Stimulated activated CD8-positive, alpha-beta memory T cell treated with anti-CD3 and anti-CD28 coated beads, Interleukin-12 subunit alpha, Interleukin-12 subunit beta, amount 100 ng/mL, for 24 hours (primary cell): Measurements from ENCODE around the gene PTGIS.
"Not testable (repeated sequence)": the region's sequence is repeated elsewhere in the genome, so short reads cannot be mapped to it uniquely, and the experiment has no call there.

Experiments
- DNase-seq: peaks from one replicate; pipeline ENCODE4 v3.0.0-alpha.2; 2020; ENCODE audit errors: extremely low read depth

The PTGIS gene

GRCh38 chr20:49567421-49568277 lies at the start of gene PTGIS:
Gene PTGIS, minus strand, starts transcription at chr20:49568137. Its CDS starts 21 bp downstream, at chr20:49568116.
- DNase-seq: no peak

DNA sequence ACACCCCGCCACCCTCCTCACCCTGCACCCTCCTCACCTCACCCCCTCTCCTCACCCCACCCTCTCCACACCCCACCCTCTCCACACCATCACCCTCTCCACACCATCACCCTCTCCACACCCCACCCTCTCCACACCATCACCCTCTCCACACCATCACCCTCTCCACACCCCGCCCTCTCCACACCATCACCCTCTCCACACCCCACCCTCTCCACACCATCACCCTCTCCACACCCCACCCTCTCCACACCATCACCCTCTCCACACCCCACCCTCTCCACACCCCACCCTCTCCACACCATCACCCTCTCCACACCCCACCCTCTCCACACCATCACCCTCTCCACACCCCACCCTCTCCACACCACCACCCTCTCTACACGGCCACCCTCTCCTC lies 49.5 kb upstream of the PTGIS start:
- not testable (repeated sequence) for DNase-seq

- no peak for DNase-seq
Measured at GRCh38 chr20:49616154-49617007, 48.4 kb upstream of the PTGIS start.

DNA sequence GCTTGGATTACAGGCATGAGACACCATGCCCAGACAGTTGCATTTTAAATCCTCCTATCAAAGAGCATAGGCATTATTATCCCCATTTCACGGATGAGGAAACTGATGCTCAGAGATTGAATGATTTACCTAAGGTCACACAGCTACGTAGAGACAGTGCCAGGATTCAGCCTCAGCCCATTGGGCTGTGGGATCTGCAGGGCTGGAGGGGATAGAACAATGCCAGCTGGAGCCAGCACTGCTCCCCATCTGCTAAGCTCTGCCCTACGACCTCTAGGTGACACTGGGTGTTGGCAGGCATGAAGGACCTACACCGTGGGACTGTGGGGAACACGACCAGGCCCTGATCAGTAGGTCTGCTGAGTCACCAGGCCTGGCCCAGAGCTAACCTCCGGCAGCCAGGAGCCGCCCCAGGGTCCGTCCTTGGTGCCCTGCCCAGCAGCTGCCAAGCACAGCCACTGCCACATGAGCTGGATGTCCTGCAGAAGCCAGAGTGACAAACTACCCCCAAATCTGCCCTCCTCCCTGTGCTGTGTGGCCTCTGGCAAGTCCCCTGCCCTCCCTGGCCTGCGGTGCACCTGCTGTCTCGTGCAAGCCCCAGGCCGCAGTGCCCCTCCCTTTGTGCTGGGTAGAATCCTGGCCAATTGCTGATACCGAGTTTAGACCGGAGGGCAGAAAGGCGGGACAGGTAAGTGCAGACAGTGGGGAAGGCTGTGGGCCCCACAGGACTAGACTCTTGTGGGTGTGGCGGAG lies 47.6 kb upstream of the PTGIS start:
- no peak for DNase-seq

- DNase-seq: not testable (repeated sequence)
Measured at GRCh38 chr20:49615051-49615400, 47.1 kb upstream of the PTGIS start.

GRCh38 chr20:49614338-49615050 lies 46.6 kb upstream of the PTGIS start:
- no peak for DNase-seq

DNA sequence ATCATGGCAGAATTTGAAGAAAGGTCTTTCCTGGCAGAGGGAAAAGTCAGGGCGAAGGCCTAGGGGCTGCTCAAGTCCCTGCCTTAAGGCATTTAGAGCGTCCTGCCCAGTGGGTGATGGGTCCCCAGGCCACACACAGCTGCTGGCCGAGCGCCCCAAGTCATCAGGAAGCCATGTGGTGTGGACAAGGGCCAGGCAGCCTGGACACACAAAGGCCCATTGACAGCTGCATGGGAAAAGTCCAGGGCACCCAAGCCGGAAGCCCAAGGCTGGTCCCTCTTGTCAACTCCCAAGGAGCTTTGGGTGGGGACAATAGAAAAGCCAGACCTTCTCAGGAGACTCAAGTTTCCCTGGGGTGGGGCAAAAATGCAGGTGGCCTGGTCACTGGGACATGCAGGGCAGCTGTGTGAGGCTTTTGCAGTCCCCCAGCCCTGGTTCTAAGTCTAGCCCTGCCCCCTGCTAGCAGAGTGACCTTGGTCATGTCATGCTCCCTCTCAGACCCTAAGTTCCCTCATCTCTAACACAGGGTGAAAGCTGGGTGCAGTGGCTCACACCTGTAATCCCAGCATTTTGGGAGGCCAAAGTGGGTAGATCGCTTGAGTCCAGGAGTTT lies 44.3 kb upstream of the PTGIS start:
- DNase-seq: no peak

- DNase-seq: not testable (repeated sequence)
Measured at GRCh38 chr20:49611539-49612126, 43.7 kb upstream of the PTGIS start.

- no peak for DNase-seq
Measured at GRCh38 chr20:49610691-49611538, 43.0 kb upstream of the PTGIS start.

DNA sequence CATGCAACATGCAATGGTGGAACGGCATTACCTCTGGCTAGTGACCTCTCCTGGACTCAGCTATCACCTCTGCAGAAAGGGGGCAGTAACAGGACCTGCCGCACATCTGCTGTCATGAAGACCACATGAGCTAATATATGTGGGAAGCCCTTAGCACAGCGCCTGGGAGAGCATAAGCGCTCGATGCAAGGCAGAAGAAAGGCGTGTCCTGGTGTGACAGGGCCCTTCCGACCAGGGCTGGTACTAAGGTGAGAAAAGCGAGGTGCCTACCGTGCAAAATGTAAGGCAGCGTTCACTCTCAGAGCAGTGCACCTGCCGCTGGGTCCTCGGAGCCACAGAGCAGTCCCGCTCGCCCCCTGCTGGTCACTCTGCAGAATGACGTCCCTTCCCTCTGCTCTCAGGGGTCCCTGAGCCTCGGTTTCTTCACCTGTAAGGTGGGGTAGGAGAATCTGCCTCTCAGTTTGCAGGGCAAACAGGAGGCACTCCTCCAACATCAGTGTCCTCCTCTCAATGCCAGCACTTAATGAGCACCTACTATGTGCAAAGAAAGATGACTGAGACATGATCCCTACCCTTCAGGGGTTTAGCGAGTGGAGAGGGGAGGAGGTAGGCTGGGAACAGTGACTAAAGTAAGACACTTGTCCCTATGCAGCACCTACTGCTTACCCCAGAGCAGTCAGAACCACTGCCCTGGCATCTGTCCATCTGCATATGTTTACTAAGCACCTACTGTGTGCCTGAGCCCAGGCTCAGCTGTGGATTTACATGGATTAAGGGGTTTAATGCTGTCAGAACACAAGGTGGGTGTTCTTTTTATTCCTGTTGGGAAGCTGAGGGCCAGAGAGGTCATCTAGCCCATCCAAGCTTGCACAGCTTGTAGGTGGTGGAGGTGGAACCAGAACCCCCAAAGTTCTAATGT lies 41.1 kb upstream of the PTGIS start:
- DNase-seq: peak; percentile 51

GRCh38 chr20:49607568-49607967 lies 39.6 kb upstream of the PTGIS start:
- DNase-seq: no peak

GRCh38 chr20:49603209-49603627 lies 35.3 kb upstream of the PTGIS start:
- DNase-seq: no peak

GRCh38 chr20:49602345-49603208 lies 34.6 kb upstream of the PTGIS start:
- DNase-seq: no peak

DNA sequence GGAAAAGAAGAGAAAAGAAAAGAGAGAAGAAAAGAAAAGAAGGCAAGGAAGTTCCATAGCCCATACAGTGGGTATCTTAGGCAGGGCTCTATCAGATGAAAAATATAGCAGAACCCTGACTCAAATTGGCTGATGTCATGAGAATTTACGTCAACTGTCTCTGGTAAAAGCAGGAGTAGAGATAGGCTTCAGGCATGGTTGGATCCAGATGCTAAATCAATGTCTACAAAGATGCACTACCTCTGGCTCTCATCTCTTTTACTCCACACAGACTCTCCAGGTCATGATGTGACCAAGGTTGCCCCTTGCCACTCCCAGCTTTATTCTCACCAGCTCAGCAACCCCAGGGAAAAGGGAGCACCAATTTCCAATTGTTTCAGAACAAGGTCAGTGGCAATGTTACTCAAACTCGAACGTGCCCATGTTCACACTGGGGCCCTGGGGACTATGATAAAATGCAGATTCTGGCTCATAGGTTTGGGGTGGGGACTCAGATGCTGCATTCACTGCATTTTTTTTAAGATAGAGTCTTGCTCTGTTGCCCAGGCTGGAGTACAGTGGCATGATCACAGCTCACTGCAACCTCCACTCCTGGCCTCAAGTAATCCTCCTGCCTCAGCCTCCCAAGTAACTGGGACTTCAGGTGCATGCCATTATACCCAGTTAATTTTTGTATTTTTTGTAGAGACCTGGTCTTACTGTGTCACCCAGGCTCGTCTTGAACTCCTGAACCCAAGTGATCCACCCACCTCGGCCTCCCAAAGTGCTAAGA lies 33.4 kb upstream of the PTGIS start:
- no peak for DNase-seq

DNA sequence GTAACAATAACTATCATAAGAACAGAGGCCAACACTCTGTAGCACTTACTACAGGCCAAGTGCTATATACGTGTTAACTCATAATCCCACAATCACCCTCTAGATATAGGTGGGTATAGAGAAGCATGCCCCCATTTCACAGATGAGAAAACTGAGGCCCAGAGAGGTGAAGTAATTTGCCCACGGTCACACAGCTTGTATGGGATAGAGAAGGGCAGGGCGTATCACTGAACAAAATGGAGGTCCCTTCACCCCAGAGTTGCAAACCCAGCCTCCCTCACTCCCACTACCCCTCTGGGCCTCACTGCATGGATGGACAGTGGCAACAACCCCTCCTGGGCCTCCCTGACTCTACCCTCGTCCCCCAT lies 31.8 kb upstream of the PTGIS start:
- DNase-seq: no peak

GRCh38 chr20:49597825-49598395 lies 30.0 kb upstream of the PTGIS start:
- DNase-seq: no peak
